K562 (cell line): ENCODE data around the gene TAF12. TPM values are rescaled to one million over a fixed set of nuclear protein-coding genes. Genes with fewer than 3 reads are reported as not detected.
"Not testable (repeated sequence)": the region's sequence is repeated elsewhere in the genome, so short reads cannot be mapped to it uniquely, and the experiment has no call there.

Experiments used
- ARID2 ChIP-seq: fragments of 450-650 bp; IDR thresholded peaks from 2 replicates; pipeline ENCODE4 v1.6.1; 2017; ENCODE audit warnings: antibody characterized with exemption, mild to moderate bottlenecking
- CTCF ChIP-seq, 3 experiments: IDR thresholded peaks in 2 of 3; conservative IDR thresholded peaks in 1 of 3; 2 replicates each; pipeline ENCODE4 v1.5.1; 2011 to 2012; ENCODE audit warnings: low read length in 3 of 3, mild to moderate bottlenecking in 3 of 3, control low read depth in 2 of 3, improper control_type of control experiment in 1 of 3, inconsistent platforms in 1 of 3, low read depth in 1 of 3, mixed read lengths in 1 of 3, moderate library complexity in 1 of 3; ENCODE audit not compliant: insufficient read depth in 2 of 3
- DEAF1 ChIP-seq: fragments of 450-650 bp; formaldehyde crosslinking; IDR thresholded peaks from 2 replicates; pipeline ENCODE4 v1.4.0; 2020; ENCODE audit warnings: mild to moderate bottlenecking, moderate library complexity
- MAFG ChIP-seq: fragments of 450-650 bp; conservative IDR thresholded peaks from 2 replicates; pipeline ENCODE4 v1.6.1; 2016; ENCODE audit warnings: missing genetic modification characterization, missing compliant biosample characterization
- REST ChIP-seq, 2 experiments: fragments of 450-650 bp; formaldehyde crosslinking in 1 of 2; IDR thresholded peaks; 2 replicates each; pipeline versions ENCODE4 v1.4.0 to v1.6.1; 2014 to 2020; ENCODE audit warnings: mild to moderate bottlenecking in 2 of 2, borderline replicate concordance in 1 of 2, low read depth in 1 of 2
- RFX1 ChIP-seq: fragments of 450-650 bp; IDR thresholded peaks from 2 replicates; pipeline ENCODE4 v1.6.1; 2016; ENCODE audit warnings: mild to moderate bottlenecking, moderate library complexity
- SMC3 ChIP-seq: conservative IDR thresholded peaks from 2 replicates; pipeline ENCODE4 v1.6.1; 2011; ENCODE audit warnings: low read depth, low read length, improper control_type of control experiment; ENCODE audit not compliant: insufficient read depth
- polyA plus RNA-seq, 8 experiments: library from polyadenylated mRNA; depleted of rRNA in 4 of 8; stranded (reverse) in 5 of 8; unstranded in 3 of 8; fragments of >200 nt; fragmentation: Nextera tagmentation in 2 of 8; fragmentation: Illumina TruSeq in 1 of 8; extraction: Ambion mirVana in 2 of 8; extraction: Trizol in 1 of 8; gene quantifications; 2 replicates each; pipeline versions ENCODE4 v1.2.1 to v1.2.3, GENCODE V29; 2011 to 2014; ENCODE audit warnings: inconsistent platforms in 1 of 8, missing spikeins in 1 of 8
- total RNA-seq, 7 experiments: library from RNA; depleted of rRNA in 6 of 7; stranded (reverse); fragments of >200 nt in 6 of 7; fragmentation: Illumina TruSeq in 2 of 7; extraction: Trizol in 2 of 7; gene quantifications; 2 replicates each; pipeline versions ENCODE4 v1.2.1 to v1.2.3, GENCODE V29; 2011 to 2021; ENCODE audit warnings: low replicate concordance in 1 of 7

Gene TAF12
- total and polyA plus RNA-seq, 9 of the 15 experiments (the other 6 are each of a cell fraction or from before 2014, with no cell fraction given), result 31.6 to 89.0 (median 50.5) TPM

DNA sequence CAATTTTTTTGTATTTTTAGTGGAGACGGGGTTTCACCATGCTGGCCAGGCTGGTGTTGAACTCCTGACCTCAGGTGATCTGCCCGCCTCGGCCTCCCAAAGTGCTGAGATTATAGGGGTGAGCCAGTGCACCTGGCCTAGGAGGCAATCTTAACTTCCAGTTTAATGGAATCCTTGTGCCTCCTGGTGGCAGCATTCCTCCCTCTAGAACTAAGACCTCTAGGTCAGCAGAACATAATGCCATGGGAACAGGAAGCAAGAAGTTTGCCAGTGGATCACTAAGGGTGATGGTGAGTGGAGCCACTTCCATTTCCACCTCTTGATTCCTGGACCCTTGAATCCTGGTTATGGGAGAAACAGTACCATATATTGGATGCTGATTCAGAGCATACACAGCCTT is 11.0 kb upstream of the TAF12 start (continued):
- peak; percentile 77; the same call in 1 of the 2 replicates for TF ChIP-seq REST (IDR thresholded peaks at IDR 0.05; ENCODE audit: borderline replicate concordance)
- not testable (repeated sequence) for TF ChIP-seq REST (CRISPR knock-in tag; IDR thresholded peaks at IDR 0.05; ENCODE audit: low read depth)
- TF ChIP-seq MAFG (tag), result peak; percentile 34
- peak; percentile 71 for TF ChIP-seq RFX1
- TF ChIP-seq ARID2, result 0 out of 2 replicates have a peak, but pooled peaks have one; percentile 26
- TF ChIP-seq CTCF (IDR thresholded peaks at IDR 0.05 in 2 of 3, conservative IDR thresholded peaks at IDR 0.05 in 1 of 3; ENCODE audit: insufficient read depth in 2 of 3, low read depth in 1 of 3, low read length in 3 of 3), result peak; percentile 47 to 73 (median 57)
- TF ChIP-seq DEAF1, result 0 out of 2 replicates have a peak, but pooled peaks have one; percentile 23
- peak; percentile 42; the same call in 1 of the 2 replicates for TF ChIP-seq SMC3
